SK-N-SH (cell line): Measurements from ENCODE around the gene ST3GAL2. TPM values are rescaled to one million over a fixed set of nuclear protein-coding genes. Genes with fewer than 3 reads are reported as not detected.

Experiments
- CTCF ChIA-PET: fragments of 300-600, 350-600 bp; formaldehyde crosslinking; extraction: SDS; loops from one replicate; lab custom pipeline; 2021; lab: Yijun Ruan, JAX
- POLR2A ChIA-PET: fragments of 350-600 bp; sonication (Branson Sonifier 250); formaldehyde crosslinking; extraction: SDS; loops from one replicate; lab custom pipeline; 2020; ENCODE audit warnings: antibody characterized with exemption, inconsistent platforms; lab: Yijun Ruan, JAX
- DNase-seq: peaks from one replicate; pipeline ENCODE4 v3.0.0; 2012
- H2AFZ ChIP-seq: fragments of 200-600 bp; sonication (generic); 2 replicates; pipeline ENCODE4 v1.8.1; 2016; ENCODE audit warnings: antibody characterized with exemption, mild to moderate bottlenecking, low read depth
- H3F3A ChIP-seq: fragments of 200-600 bp; sonication (generic); replicated peaks from 2 replicates; pipeline ENCODE3; 2016; ENCODE audit warnings: antibody characterized with exemption, mild to moderate bottlenecking; ENCODE audit not compliant: insufficient read depth
- H3K27ac ChIP-seq, 2 experiments: fragments of 200-500 bp in 1 of 2; fragments of 200-600 bp in 1 of 2; sonication (Bioruptor generic) in 1 of 2; sonication (generic), shearing (Covaris generic) in 1 of 2; 2 replicates each; pipeline versions ENCODE4 v1.5.1 to v1.6.1; 2014 to 2016; ENCODE audit warnings: low read depth in 2 of 2, inconsistent platforms in 1 of 2, low read length in 1 of 2, mild to moderate bottlenecking in 1 of 2, mixed read lengths in 1 of 2
- H3K27me3 ChIP-seq: fragments of 200-600 bp; sonication (generic), shearing (Covaris generic); 2 replicates; pipeline ENCODE4 v1.6.1; 2016; ENCODE audit warnings: mixed run types; ENCODE audit not compliant: insufficient read depth
- H3K36me3 ChIP-seq, 2 experiments: fragments of 200-500 bp in 1 of 2; fragments of 200-600 bp in 1 of 2; sonication (Bioruptor generic) in 1 of 2; sonication (generic) in 1 of 2; replicated peaks in 1 of 2; 2 replicates each; pipeline versions ENCODE3 to v1.5.1; 2014 to 2016; ENCODE audit warnings: low read length in 1 of 2, mild to moderate bottlenecking in 1 of 2; ENCODE audit not compliant: insufficient read depth in 2 of 2, control insufficient read depth in 1 of 2
- H3K4me1 ChIP-seq, 2 experiments: fragments of 200-500 bp in 1 of 2; fragments of 200-600 bp in 1 of 2; sonication (Bioruptor generic) in 1 of 2; sonication (generic), shearing (Covaris generic) in 1 of 2; 2 replicates each; pipeline versions ENCODE4 v1.5.1 to v1.6.1; 2014 to 2016; ENCODE audit warnings: low read depth in 1 of 2, low read length in 1 of 2, mixed run types in 1 of 2; ENCODE audit not compliant: insufficient read depth in 2 of 2, control insufficient read depth in 1 of 2
- H3K4me2 ChIP-seq: fragments of 200-600 bp; sonication (generic), shearing (Covaris generic); 2 replicates; pipeline ENCODE4 v1.6.1; 2017; ENCODE audit warnings: mixed run types
- H3K4me3 ChIP-seq, 2 experiments: fragments of 200-500 bp in 1 of 2; fragments of 200-600 bp in 1 of 2; sonication (Bioruptor generic) in 1 of 2; sonication (generic), shearing (Covaris generic) in 1 of 2; 2 replicates each; pipeline versions ENCODE4 v1.5.1 to v1.8.1; 2014 to 2016; ENCODE audit warnings: low read depth in 2 of 2, inconsistent platforms in 1 of 2, low read length in 1 of 2, mild to moderate bottlenecking in 1 of 2, mixed read lengths in 1 of 2, moderate library complexity in 1 of 2
- H3K79me2 ChIP-seq: fragments of 200-600 bp; sonication (generic); 2 replicates; pipeline ENCODE4 v1.8.1; 2017; ENCODE audit warnings: mild to moderate bottlenecking; ENCODE audit not compliant: insufficient read depth
- H3K9ac ChIP-seq: fragments of 200-600 bp; sonication (generic); 2 replicates; pipeline ENCODE4 v1.6.1; 2017; ENCODE audit warnings: mixed run types
- H3K9me2 ChIP-seq: fragments of 200-600 bp; sonication (generic); 2 replicates; pipeline ENCODE4 v1.6.1; 2017; ENCODE audit warnings: mixed run types
- H3K9me3 ChIP-seq: fragments of 200-600 bp; sonication (generic); 2 replicates; pipeline ENCODE4 v1.6.1; 2017; ENCODE audit warnings: mixed run types, mild to moderate bottlenecking, moderate library complexity
- H4K20me1 ChIP-seq: fragments of 200-600 bp; sonication (generic); 2 replicates; pipeline ENCODE4 v1.6.1; 2017; ENCODE audit warnings: mild to moderate bottlenecking, mixed run types; ENCODE audit not compliant: insufficient read depth
- EP300 ChIP-seq, 2 experiments: IDR thresholded peaks; 2 replicates each; pipeline versions ENCODE4 v1.4.0 to v1.6.1; 2012; ENCODE audit warnings: borderline replicate concordance in 1 of 2, low read depth in 1 of 2, low read length in 1 of 2
- GABPA ChIP-seq: IDR thresholded peaks from 2 replicates; pipeline ENCODE4 v1.4.0; 2012; ENCODE audit warnings: low read depth, mild to moderate bottlenecking
- GATA2 ChIP-seq: sonication (generic); formaldehyde crosslinking; IDR thresholded peaks from 2 replicates; pipeline ENCODE4 v1.5.0; 2020; ENCODE audit warnings: mild to moderate bottlenecking, missing genetic modification reagents
- JUND ChIP-seq: IDR thresholded peaks from 2 replicates; pipeline ENCODE4 v1.4.0; 2012
- RAD21 ChIP-seq: IDR thresholded peaks from 2 replicates; pipeline ENCODE4 v1.6.1; 2012; ENCODE audit warnings: mild to moderate bottlenecking, low read length
- RCOR1 ChIP-seq: fragments of 150-350 bp; IDR thresholded peaks from 2 replicates; pipeline ENCODE4 v1.6.1; 2017; ENCODE audit warnings: antibody characterized with exemption, low read length
- SIN3A ChIP-seq: IDR thresholded peaks from 2 replicates; pipeline ENCODE4 v1.6.1; 2012; ENCODE audit warnings: low read depth, mild to moderate bottlenecking, low read length, moderate library complexity, borderline replicate concordance
- SMC3 ChIP-seq: IDR thresholded peaks from 2 replicates; pipeline ENCODE4 v1.6.1; 2012; ENCODE audit warnings: low read depth, low read length, improper control_type of control experiment
- TEAD4 ChIP-seq: IDR thresholded peaks from 2 replicates; pipeline ENCODE4 v1.4.0; 2012; ENCODE audit warnings: mild to moderate bottlenecking, borderline replicate concordance; ENCODE audit not compliant: insufficient read depth
- WGBS: methylation state at CpG from one replicate; pipeline ENCODE4 v1.1.6; 2017; ENCODE audit warnings: low lambda C conversion rate; 5-methylcytosine and 5-hydroxymethylcytosine counted together
- polyA plus RNA-seq, 3 experiments: library from polyadenylated mRNA; depleted of rRNA; stranded (reverse); fragments of >200 nt; gene quantifications; 2 replicates each; pipeline ENCODE4 v1.2.3, GENCODE V29; 2012
- TF ChIP-seq, protein P1 (sequence below): IDR thresholded peaks from 2 replicates; pipeline ENCODE4 v1.6.1; 2012; ENCODE audit warnings: mild to moderate bottlenecking, low read depth, low read length, moderate library complexity
- TF ChIP-seq, protein P2 (sequence below): fragments of 200-600 bp; sonication (generic); IDR thresholded peaks from 2 replicates; pipeline ENCODE4 v1.6.1; 2017; ENCODE audit warnings: antibody characterized with exemption, mild to moderate bottlenecking, moderate library complexity
- TF ChIP-seq, protein P3 (sequence below): IDR thresholded peaks from 2 replicates; pipeline ENCODE4 v1.4.0; 2012; ENCODE audit warnings: low read depth, borderline replicate concordance
- TF ChIP-seq, protein P4 (sequence below): fragments of 150-350 bp; IDR thresholded peaks from 2 replicates; pipeline ENCODE4 v1.6.1; 2016; ENCODE audit warnings: mild to moderate bottlenecking, low read depth, low read length

ST3GAL2 gene
- polyA plus RNA-seq, 1 of the 3 experiments (the other 2 are of a cell fraction), result 19.9 TPM

DNA sequence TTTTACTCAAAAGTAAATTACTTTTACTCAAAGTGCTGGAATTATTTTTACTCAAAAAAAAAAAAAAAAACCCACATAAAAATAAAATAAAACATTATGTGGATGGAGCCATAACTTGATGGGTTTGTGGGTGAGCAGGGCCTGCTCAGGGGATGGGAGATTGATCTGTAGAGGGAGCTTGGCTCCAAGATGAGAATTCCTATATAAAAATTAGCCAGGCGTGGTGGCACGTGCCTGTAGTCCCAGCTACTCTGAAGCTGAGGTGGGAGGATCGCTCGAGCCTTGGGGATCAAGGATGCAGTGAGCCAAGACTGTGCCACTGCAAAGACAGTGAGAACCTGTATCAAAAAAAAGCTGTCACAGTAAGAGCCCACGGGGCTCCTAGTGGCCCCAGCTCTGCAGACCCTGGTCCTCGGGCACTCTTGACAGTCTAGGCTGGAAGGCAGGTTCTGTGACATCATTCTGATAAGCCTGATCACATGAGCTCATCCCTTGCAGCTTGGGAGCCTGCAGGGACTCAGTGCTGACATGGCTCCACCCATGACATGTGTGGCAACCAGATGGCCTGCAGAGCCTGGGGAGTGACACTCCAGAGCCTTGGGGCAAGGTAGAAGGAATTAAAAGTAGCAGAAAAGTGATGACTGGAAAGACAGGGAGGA, 42.5 kb downstream of the ST3GAL2 start (continued):
- TF ChIP-seq, protein P1, sequence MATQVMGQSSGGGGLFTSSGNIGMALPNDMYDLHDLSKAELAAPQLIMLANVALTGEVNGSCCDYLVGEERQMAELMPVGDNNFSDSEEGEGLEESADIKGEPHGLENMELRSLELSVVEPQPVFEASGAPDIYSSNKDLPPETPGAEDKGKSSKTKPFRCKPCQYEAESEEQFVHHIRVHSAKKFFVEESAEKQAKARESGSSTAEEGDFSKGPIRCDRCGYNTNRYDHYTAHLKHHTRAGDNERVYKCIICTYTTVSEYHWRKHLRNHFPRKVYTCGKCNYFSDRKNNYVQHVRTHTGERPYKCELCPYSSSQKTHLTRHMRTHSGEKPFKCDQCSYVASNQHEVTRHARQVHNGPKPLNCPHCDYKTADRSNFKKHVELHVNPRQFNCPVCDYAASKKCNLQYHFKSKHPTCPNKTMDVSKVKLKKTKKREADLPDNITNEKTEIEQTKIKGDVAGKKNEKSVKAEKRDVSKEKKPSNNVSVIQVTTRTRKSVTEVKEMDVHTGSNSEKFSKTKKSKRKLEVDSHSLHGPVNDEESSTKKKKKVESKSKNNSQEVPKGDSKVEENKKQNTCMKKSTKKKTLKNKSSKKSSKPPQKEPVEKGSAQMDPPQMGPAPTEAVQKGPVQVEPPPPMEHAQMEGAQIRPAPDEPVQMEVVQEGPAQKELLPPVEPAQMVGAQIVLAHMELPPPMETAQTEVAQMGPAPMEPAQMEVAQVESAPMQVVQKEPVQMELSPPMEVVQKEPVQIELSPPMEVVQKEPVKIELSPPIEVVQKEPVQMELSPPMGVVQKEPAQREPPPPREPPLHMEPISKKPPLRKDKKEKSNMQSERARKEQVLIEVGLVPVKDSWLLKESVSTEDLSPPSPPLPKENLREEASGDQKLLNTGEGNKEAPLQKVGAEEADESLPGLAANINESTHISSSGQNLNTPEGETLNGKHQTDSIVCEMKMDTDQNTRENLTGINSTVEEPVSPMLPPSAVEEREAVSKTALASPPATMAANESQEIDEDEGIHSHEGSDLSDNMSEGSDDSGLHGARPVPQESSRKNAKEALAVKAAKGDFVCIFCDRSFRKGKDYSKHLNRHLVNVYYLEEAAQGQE, result no peak
- TF ChIP-seq RCOR1, result no peak
- TF ChIP-seq GATA2 (CRISPR knock-in tag), result peak; percentile 62; the same call in 1 of the 2 replicates
- TF ChIP-seq EP300 (IDR thresholded peaks at IDR 0.05; ENCODE audit: borderline replicate concordance in 1 of 2, low read depth in 1 of 2, low read length in 1 of 2), result peak in 1 of 2 experiments; percentile 73; a peak in 2 of 4 replicates
- no peak for TF ChIP-seq GABPA
- TF ChIP-seq, protein P2, sequence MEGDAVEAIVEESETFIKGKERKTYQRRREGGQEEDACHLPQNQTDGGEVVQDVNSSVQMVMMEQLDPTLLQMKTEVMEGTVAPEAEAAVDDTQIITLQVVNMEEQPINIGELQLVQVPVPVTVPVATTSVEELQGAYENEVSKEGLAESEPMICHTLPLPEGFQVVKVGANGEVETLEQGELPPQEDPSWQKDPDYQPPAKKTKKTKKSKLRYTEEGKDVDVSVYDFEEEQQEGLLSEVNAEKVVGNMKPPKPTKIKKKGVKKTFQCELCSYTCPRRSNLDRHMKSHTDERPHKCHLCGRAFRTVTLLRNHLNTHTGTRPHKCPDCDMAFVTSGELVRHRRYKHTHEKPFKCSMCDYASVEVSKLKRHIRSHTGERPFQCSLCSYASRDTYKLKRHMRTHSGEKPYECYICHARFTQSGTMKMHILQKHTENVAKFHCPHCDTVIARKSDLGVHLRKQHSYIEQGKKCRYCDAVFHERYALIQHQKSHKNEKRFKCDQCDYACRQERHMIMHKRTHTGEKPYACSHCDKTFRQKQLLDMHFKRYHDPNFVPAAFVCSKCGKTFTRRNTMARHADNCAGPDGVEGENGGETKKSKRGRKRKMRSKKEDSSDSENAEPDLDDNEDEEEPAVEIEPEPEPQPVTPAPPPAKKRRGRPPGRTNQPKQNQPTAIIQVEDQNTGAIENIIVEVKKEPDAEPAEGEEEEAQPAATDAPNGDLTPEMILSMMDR, result no peak
- TF ChIP-seq SIN3A, result no peak

DNA sequence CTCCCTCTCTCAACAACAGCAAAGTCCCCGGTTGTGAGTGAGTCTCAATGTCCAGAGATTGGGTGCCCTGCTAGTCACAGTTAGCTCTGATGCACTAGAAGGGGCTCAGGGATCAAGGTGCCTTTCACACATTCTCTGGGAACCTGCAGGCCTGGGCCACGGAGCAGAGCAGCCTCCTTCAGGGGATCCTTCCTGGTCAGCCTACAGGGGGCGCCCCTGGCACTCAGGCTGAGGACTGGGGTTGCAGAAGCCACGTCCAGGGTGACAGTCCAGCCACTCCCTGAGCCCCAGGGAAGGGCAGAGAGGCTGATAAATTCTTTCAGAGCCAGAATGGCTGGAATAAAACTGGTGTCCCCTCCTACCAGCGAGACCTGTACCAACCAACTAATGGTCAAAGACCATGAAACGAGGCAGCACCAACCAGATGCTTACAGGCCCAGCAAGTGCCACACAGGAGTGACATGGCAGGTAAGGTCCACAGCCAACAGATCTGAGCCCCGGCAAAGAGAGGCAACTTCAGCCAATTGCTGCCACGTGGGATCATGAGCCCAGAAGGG, 43.5 kb downstream of the ST3GAL2 start:
- Histone ChIP-seq H3K9ac (no peak overlapping the region), H4K20me1 (no peaks in the 10 kb centered on the region; the same call in 1 of the 2 replicates), H3K9me2 (no peaks in the 10 kb centered on the region), H3K4me1 (peaks cover 0 to 15% of the 10 kb centered on the region in 2 experiments; a peak in 1 of 4 replicates), H3K4me2 (no peak overlapping the region), H3K9me3 (no peaks in the 10 kb centered on the region), H3K4me3 (peak overlapping the region in 1 of 2 experiments; percentile 29; a peak in 1 of 4 replicates), H3K27ac (no peak overlapping the region; a peak in 1 of 4 replicates), H3K27me3 (no peaks in the 10 kb centered on the region), H2AFZ (no peak overlapping the region), H3K79me2 (peaks cover 5% of the 10 kb centered on the region; the same call in 1 of the 2 replicates), H3F3A (no peaks in the 10 kb centered on the region), H3K36me3 (peaks cover 15 to 19% of the 10 kb centered on the region in 2 experiments)
- TF ChIP-seq SMC3 (peak; percentile 74), TEAD4 (no peak), RAD21 (peak; percentile 76), EP300 (IDR thresholded peaks at IDR 0.05; ENCODE audit: borderline replicate concordance in 1 of 2, low read depth in 1 of 2, low read length in 1 of 2) (no peak), JUND (no peak)
- TF ChIP-seq, protein P3, sequence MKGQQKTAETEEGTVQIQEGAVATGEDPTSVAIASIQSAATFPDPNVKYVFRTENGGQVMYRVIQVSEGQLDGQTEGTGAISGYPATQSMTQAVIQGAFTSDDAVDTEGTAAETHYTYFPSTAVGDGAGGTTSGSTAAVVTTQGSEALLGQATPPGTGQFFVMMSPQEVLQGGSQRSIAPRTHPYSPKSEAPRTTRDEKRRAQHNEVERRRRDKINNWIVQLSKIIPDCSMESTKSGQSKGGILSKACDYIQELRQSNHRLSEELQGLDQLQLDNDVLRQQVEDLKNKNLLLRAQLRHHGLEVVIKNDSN, result no peak
- TF ChIP-seq, protein P2, result peak; percentile 76
- TF ChIP-seq, protein P4, sequence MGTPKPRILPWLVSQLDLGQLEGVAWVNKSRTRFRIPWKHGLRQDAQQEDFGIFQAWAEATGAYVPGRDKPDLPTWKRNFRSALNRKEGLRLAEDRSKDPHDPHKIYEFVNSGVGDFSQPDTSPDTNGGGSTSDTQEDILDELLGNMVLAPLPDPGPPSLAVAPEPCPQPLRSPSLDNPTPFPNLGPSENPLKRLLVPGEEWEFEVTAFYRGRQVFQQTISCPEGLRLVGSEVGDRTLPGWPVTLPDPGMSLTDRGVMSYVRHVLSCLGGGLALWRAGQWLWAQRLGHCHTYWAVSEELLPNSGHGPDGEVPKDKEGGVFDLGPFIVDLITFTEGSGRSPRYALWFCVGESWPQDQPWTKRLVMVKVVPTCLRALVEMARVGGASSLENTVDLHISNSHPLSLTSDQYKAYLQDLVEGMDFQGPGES, result no peak
- ChIA-PET POLR2A (interaction anchor here (0.7 to 1.6 kb wide), 2 partner anchors 14 to 128 kb away, joined by 4 to 5 read pairs; partner anchors contain the start of gene COG4), CTCF (interaction anchor here (0.9 to 4.1 kb wide), 15 partner anchors 13 to 259 kb away, joined by 3 to 25 read pairs (median 4); partner anchors contain the start of gene FCSK)
- DNase-seq, result peak; percentile 83
- 81% methylated on average over 8 of the region's 8 CpGs for WGBS
